Measurements from ENCODE around the gene ARL8A.

GRCh38 chr1:202150602-202151001 is 6.1 kb upstream of the ARL8A start:
- no peak for TF ChIP-seq CTCF (IDR thresholded peaks at IDR 0.05)
- no peak for TF ChIP-seq POLR2A (IDR thresholded peaks at IDR 0.05)
- no peak for TF ChIP-seq POLR2AphosphoS5 (IDR thresholded peaks at IDR 0.05)

Data from upper lobe of left lung (tissue), 4 donors.